IMR-90 (cell line): ENCODE results near the gene NARS2.

ENCODE experiments used
- CTCF ChIP-seq: conservative IDR thresholded peaks from 2 replicates; pipeline ENCODE4 v1.5.1; 2012; ENCODE audit warnings: mild to moderate bottlenecking, low read depth, low read length, improper control_type of control experiment
- ELK1 ChIP-seq: fragments of 150-350 bp; IDR thresholded peaks from 2 replicates; pipeline ENCODE4 v1.6.1; 2016; ENCODE audit warnings: low read depth, mild to moderate bottlenecking, low read length, moderate library complexity, borderline replicate concordance
- SMC3 ChIP-seq: fragments of 150-350 bp; IDR thresholded peaks from 2 replicates; pipeline ENCODE4 v1.6.1; 2016; ENCODE audit warnings: low read depth, mild to moderate bottlenecking, antibody characterized with exemption, low read length, moderate library complexity

GRCh38 chr11:78533399-78533798 lies 41.3 kb downstream of the NARS2 start:
- no peak for TF ChIP-seq CTCF
- TF ChIP-seq ELK1 = no peak
- no peak for TF ChIP-seq SMC3
